ENCODE data around the gene UBE2K. TPM values are rescaled to one million over a fixed set of nuclear protein-coding genes. Genes with fewer than 3 reads are reported as not detected.

UBE2K gene
- polyA plus RNA-seq, 3 donors: 85.2 to 103 (median 93.1) TPM

DNA sequence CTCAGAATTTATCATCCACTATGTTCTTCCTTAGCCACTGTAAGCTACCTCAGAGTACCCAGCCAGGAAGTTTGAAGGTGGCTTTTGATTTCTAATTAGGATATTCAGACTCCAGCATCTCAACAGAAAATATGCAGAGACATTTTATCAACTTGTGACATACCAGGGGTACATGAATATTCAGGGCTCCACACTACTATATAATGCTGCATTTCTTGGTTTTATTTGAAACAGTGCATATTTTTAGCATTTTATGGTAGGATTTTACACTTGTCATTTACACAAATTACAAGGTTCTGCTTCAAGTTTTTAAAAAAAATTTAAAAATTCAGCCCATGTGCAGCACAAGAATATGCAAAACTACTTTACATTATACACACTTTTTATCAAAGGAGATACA lies 124.7 kb downstream of the UBE2K start:
- DNase-seq (ENCODE audit: extremely low read depth in 1 of 11, low read depth in 9 of 11, low spot score in 4 of 11): no peak

GRCh38 chr4:39823191-39823590 lies 125.3 kb downstream of the UBE2K start:
- DNase-seq (ENCODE audit: extremely low read depth in 1 of 11, low read depth in 9 of 11, low spot score in 4 of 11): no peak

- DNase-seq (ENCODE audit: extremely low read depth in 1 of 11, low read depth in 9 of 11, low spot score in 4 of 11): peak in 3 of 11 donors; percentile 12 to 21 (median 16)
Observed at GRCh38 chr4:39825090-39825489, 127.2 kb downstream of the UBE2K start.

DNA sequence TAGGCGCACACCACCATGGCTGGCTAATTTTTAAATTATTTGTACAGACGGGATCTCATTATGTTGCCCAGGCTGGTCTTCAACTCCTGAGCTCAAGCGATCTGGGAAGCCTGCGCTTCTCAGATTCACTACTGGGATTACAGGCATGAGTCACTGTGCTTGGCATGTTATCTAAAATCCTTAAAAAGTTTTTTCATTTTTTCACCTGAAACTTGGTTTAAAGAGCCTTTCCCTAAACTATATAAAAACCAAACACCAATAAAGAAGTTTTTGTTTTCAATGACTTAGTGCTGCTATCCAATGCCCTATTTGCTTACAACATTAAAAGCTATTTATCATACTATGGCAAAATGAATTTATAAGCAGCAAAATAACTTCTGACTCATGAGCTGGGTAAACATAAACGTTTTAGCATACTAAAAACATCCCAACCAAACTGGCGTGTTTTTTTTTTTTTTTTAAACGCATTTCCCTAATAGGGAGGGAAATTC lies 127.8 kb downstream of the UBE2K start:
- DNase-seq (ENCODE audit: extremely low read depth in 1 of 11, low read depth in 9 of 11, low spot score in 4 of 11): no peak

Other genes with a start within 250 kb of the UBE2K start
- 1,000 to 10,000 TPM; 1,209 to 1,790 (median 1,492) TPM for gene RPL9, start 239.2 kb upstream of the UBE2K start, polyA plus RNA-seq (ENCODE audit: insufficient read length in 3 of 3)
- gene LIAS, start 239.1 kb upstream of the UBE2K start, polyA plus RNA-seq (ENCODE audit: insufficient read length in 3 of 3): 10 to 100 TPM; 23.4 to 33.9 (median 30.4) TPM
- gene UGDH, start 170.7 kb upstream of the UBE2K start, polyA plus RNA-seq (ENCODE audit: insufficient read length in 3 of 3): 100 to 1,000 TPM in 1 of 3 donors, 10 to 100 TPM in 2; 94.8 to 123 (median 96.3) TPM
- gene SMIM14, start 59.3 kb upstream of the UBE2K start, polyA plus RNA-seq (ENCODE audit: insufficient read length in 3 of 3): 10 to 100 TPM; 40.3 to 57.8 (median 50.6) TPM

Measured in renal cortex interstitium (tissue), 11 donors.